SK-N-SH (cell line): ENCODE data around the gene PPP1R9A.

Experiments used
- EZH2phosphoT487 ChIP-seq: fragments of 200-600 bp; sonication (generic); IDR thresholded peaks from 2 replicates; pipeline ENCODE4 v1.6.1; 2017; ENCODE audit warnings: low read depth, mixed run types, mild to moderate bottlenecking, antibody characterized with exemption, moderate library complexity, borderline replicate concordance
- FOSL2 ChIP-seq: IDR thresholded peaks from 2 replicates; pipeline ENCODE4 v1.4.0; 2012; ENCODE audit warnings: low read depth, mild to moderate bottlenecking, moderate library complexity, borderline replicate concordance
- FOXM1 ChIP-seq: IDR thresholded peaks from 2 replicates; pipeline ENCODE4 v1.4.0; 2012; ENCODE audit warnings: low read depth, mild to moderate bottlenecking
- JUND ChIP-seq: IDR thresholded peaks from 2 replicates; pipeline ENCODE4 v1.4.0; 2012
- MXI1 ChIP-seq: IDR thresholded peaks from 2 replicates; pipeline ENCODE4 v1.6.1; 2012; ENCODE audit warnings: mild to moderate bottlenecking, low read depth, low read length, improper control_type of control experiment
- POLR2AphosphoS5 ChIP-seq: IDR thresholded peaks from 2 replicates; pipeline ENCODE4 v1.6.1; 2012; ENCODE audit warnings: low read depth, low read length
- RAD21 ChIP-seq: IDR thresholded peaks from 2 replicates; pipeline ENCODE4 v1.6.1; 2012; ENCODE audit warnings: mild to moderate bottlenecking, low read length
- SIN3A ChIP-seq: IDR thresholded peaks from 2 replicates; pipeline ENCODE4 v1.6.1; 2012; ENCODE audit warnings: low read depth, mild to moderate bottlenecking, low read length, moderate library complexity, borderline replicate concordance
- TF ChIP-seq, protein P1 (sequence below): fragments of 200-600 bp; sonication (generic); IDR thresholded peaks from 2 replicates; pipeline ENCODE4 v1.6.1; 2017; ENCODE audit warnings: antibody characterized with exemption, mild to moderate bottlenecking, moderate library complexity
- TF ChIP-seq, protein P2 (sequence below): IDR thresholded peaks from 2 replicates; pipeline ENCODE4 v1.4.0; 2012; ENCODE audit warnings: low read depth, borderline replicate concordance

DNA sequence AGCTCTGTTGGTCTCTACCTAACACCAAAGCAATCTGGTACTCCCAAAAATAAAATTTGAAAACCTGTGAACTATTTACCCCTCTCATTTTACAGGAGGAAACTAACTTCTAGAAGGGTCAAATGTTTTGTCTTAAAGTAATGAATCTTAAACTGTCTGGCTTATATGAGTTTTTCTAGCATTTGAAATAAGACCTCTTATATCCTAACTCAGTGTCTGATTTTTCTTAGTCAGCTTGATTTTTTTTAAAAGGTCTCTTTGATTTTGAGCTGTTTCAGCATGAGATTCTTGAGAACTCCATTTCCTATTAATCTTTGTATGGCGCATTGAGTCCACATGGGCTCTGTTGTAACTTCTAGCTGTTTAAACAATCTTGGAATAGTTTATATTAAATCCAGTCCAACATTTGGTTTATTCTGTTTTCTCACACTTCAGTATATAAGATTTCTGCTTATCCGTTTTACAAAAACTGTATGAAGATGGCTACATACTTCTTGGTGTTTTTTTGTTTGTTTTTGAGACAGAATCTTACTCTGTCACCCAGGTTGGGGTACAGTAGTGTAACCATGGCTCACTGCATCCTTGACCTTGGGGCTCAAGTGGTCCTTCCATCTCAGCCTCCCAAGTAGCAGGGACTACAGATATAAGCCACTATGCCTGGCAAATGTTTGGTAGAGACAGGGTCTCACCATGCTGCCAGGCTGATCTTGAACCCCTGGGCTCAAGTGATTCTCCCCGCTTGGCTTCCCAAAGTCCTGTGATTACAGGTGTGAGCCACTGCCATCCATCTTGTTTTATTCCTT, 91.1 kb downstream of the PPP1R9A start:
- TF ChIP-seq JUND (no peak), EZH2phosphoT487 (no peak), FOSL2 (no peak), POLR2AphosphoS5 (no peak), MXI1 (no peak), FOXM1 (no peak), SIN3A (no peak), RAD21 (no peak)
- TF ChIP-seq, protein P1, sequence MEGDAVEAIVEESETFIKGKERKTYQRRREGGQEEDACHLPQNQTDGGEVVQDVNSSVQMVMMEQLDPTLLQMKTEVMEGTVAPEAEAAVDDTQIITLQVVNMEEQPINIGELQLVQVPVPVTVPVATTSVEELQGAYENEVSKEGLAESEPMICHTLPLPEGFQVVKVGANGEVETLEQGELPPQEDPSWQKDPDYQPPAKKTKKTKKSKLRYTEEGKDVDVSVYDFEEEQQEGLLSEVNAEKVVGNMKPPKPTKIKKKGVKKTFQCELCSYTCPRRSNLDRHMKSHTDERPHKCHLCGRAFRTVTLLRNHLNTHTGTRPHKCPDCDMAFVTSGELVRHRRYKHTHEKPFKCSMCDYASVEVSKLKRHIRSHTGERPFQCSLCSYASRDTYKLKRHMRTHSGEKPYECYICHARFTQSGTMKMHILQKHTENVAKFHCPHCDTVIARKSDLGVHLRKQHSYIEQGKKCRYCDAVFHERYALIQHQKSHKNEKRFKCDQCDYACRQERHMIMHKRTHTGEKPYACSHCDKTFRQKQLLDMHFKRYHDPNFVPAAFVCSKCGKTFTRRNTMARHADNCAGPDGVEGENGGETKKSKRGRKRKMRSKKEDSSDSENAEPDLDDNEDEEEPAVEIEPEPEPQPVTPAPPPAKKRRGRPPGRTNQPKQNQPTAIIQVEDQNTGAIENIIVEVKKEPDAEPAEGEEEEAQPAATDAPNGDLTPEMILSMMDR = no peak
- TF ChIP-seq, protein P2, sequence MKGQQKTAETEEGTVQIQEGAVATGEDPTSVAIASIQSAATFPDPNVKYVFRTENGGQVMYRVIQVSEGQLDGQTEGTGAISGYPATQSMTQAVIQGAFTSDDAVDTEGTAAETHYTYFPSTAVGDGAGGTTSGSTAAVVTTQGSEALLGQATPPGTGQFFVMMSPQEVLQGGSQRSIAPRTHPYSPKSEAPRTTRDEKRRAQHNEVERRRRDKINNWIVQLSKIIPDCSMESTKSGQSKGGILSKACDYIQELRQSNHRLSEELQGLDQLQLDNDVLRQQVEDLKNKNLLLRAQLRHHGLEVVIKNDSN = no peak
